H1 (cell line): Measurements from ENCODE around the gene PPP1R15B. TPM values are rescaled to one million over a fixed set of nuclear protein-coding genes. Genes with fewer than 3 reads are reported as not detected.

Source experiments
- CTCF ChIA-PET: fragments of 300-600 bp; sonication (Branson Sonifier 250); formaldehyde crosslinking; loops from one replicate; lab custom pipeline; 2021; ENCODE audit not compliant: partially characterized antibody; lab: Charles Lee
- POLR2A ChIA-PET: fragments of 300-600 bp; sonication (Branson Sonifier 250); formaldehyde crosslinking; loops from one replicate; lab custom pipeline; 2021; ENCODE audit warnings: inconsistent platforms; ENCODE audit not compliant: partially characterized antibody; lab: Charles Lee
- DNase-seq, 2 experiments: peaks; one replicate each; pipeline versions ENCODE4 v3.0.0 to v3.0.0-alpha.2; 2010 to 2022; ENCODE audit warnings: low spot score in 2 of 2, low read depth in 1 of 2, mixed read lengths in 1 of 2
- FAIRE-seq: peaks from 2 replicates; lab custom pipeline; 2011; peaks lifted over from hg19 to GRCh38; lab: Jason Lieb, UNC
- H2AFZ ChIP-seq: 2 replicates; pipeline ENCODE4 v1.8.1; 2012; ENCODE audit warnings: low read length, inconsistent platforms
- H2AK5ac ChIP-seq: 2 replicates; pipeline ENCODE4 v1.6.1; 2013; ENCODE audit warnings: low read depth, low read length
- H2BK120ac ChIP-seq: replicated peaks from 2 replicates; pipeline ENCODE3; 2013; ENCODE audit warnings: low read depth, low read length, inconsistent platforms
- H2BK12ac ChIP-seq: 2 replicates; pipeline ENCODE4 v1.6.1; 2013; ENCODE audit warnings: low read depth, low read length
- H2BK15ac ChIP-seq: 2 replicates; pipeline ENCODE4 v1.6.1; 2013; ENCODE audit warnings: low read length
- H2BK20ac ChIP-seq: 2 replicates; pipeline ENCODE4 v1.6.1; 2013; ENCODE audit warnings: low read length
- H2BK5ac ChIP-seq: 2 replicates; pipeline ENCODE4 v1.6.1; 2013; ENCODE audit warnings: low read depth, low read length
- H3K14ac ChIP-seq: 2 replicates; pipeline ENCODE4 v1.6.1; 2013; ENCODE audit warnings: inconsistent platforms; ENCODE audit not compliant: insufficient read length
- H3K18ac ChIP-seq: 2 replicates; pipeline ENCODE4 v1.6.1; 2013; ENCODE audit warnings: low read length; ENCODE audit errors: extremely low read depth
- H3K23ac ChIP-seq: 2 replicates; pipeline ENCODE4 v1.6.1; 2013; ENCODE audit warnings: inconsistent platforms; ENCODE audit not compliant: insufficient read length
- H3K23me2 ChIP-seq: 2 replicates; pipeline ENCODE4 v1.6.1; 2013; ENCODE audit warnings: low read depth, low read length
- H3K27ac ChIP-seq: 2 replicates; pipeline ENCODE4 v1.6.1; 2011; ENCODE audit warnings: low read depth, low read length, inconsistent platforms
- H3K27me3 ChIP-seq, 4 experiments: replicated peaks in 1 of 4; 1 replicate in 1 of 4; 2 replicates in 3 of 4; pipeline versions ENCODE4 v1.6.1 to v1.8.1; 2011 to 2013; ENCODE audit warnings: low read length in 3 of 4, mild to moderate bottlenecking in 3 of 4, inconsistent platforms in 2 of 4, mixed read lengths in 2 of 4, moderate library complexity in 1 of 4; ENCODE audit not compliant: control insufficient read depth in 3 of 4, insufficient read depth in 3 of 4; ENCODE audit errors: extremely low read depth in 1 of 4
- H3K36me3 ChIP-seq, 4 experiments: 2 replicates each; pipeline versions ENCODE4 v1.6.1 to v1.8.1; 2011 to 2013; ENCODE audit warnings: mild to moderate bottlenecking in 4 of 4, low read length in 3 of 4, moderate library complexity in 2 of 4, control low read depth in 1 of 4, inconsistent platforms in 1 of 4; ENCODE audit not compliant: insufficient read depth in 4 of 4, control insufficient read depth in 2 of 4
- H3K4ac ChIP-seq: replicated peaks from 2 replicates; pipeline ENCODE3; 2013; ENCODE audit warnings: low read length, low read depth, mixed read lengths, inconsistent platforms; ENCODE audit not compliant: insufficient read length
- H3K4me1 ChIP-seq, 4 experiments: replicated peaks in 1 of 4; 1 replicate in 1 of 4; 2 replicates in 3 of 4; pipeline versions ENCODE4 v1.6.1 to v1.8.1; 2011 to 2013; ENCODE audit warnings: low read length in 3 of 4, inconsistent platforms in 2 of 4, mixed read lengths in 1 of 4; ENCODE audit not compliant: insufficient read depth in 4 of 4, control insufficient read depth in 3 of 4
- H3K4me2 ChIP-seq, 2 experiments: 2 replicates each; pipeline versions ENCODE4 v1.6.1 to v1.8.1; 2011 to 2013; ENCODE audit warnings: low read depth in 2 of 2, low read length in 2 of 2, control low read depth in 1 of 2, inconsistent platforms in 1 of 2, mild to moderate bottlenecking in 1 of 2; ENCODE audit not compliant: insufficient read depth in 1 of 2
- H3K4me3 ChIP-seq, 4 experiments: fragments of 200-600, 300-600 bp in 1 of 4; sonication (generic), shearing (Covaris generic), sonication (Bioruptor Twin) in 1 of 4; 2 replicates each; pipeline versions ENCODE4 v1.5.1 to v1.8.1; 2011 to 2016; ENCODE audit warnings: low read length in 4 of 4, low read depth in 3 of 4, control low read depth in 2 of 4, inconsistent platforms in 2 of 4, mild to moderate bottlenecking in 2 of 4, mixed read lengths in 1 of 4, moderate library complexity in 1 of 4; ENCODE audit not compliant: insufficient read depth in 2 of 4; ENCODE audit errors: extremely low read depth in 1 of 4
- H3K56ac ChIP-seq: replicated peaks from 2 replicates; pipeline ENCODE3; 2013; ENCODE audit warnings: low read depth, mild to moderate bottlenecking, mixed read lengths, low read length, inconsistent platforms; ENCODE audit not compliant: insufficient read length
- H3K79me1 ChIP-seq: 2 replicates; pipeline ENCODE4 v1.6.1; 2013; ENCODE audit warnings: low read depth, low read length, control low read depth
- H3K79me2 ChIP-seq, 2 experiments: 2 replicates each; pipeline versions ENCODE4 v1.6.1 to v1.8.1; 2012 to 2013; ENCODE audit warnings: low read length in 2 of 2, mild to moderate bottlenecking in 2 of 2, inconsistent platforms in 1 of 2; ENCODE audit not compliant: insufficient read depth in 2 of 2, control insufficient read depth in 1 of 2
- H3K9ac ChIP-seq, 4 experiments: replicated peaks in 1 of 4; 1 replicate in 1 of 4; 2 replicates in 3 of 4; pipeline versions ENCODE4 v1.6.1 to v1.8.1; 2011 to 2013; ENCODE audit warnings: low read depth in 3 of 4, low read length in 3 of 4, control low read depth in 2 of 4, mild to moderate bottlenecking in 2 of 4, moderate library complexity in 2 of 4, inconsistent platforms in 1 of 4; ENCODE audit errors: extremely low read depth in 1 of 4
- H3K9me3 ChIP-seq, 2 experiments: 2 replicates each; pipeline versions ENCODE4 v1.6.1 to v1.8.1; 2012 to 2013; ENCODE audit warnings: mild to moderate bottlenecking in 2 of 2, moderate library complexity in 2 of 2, control low read depth in 1 of 2, inconsistent platforms in 1 of 2, low read depth in 1 of 2, low read length in 1 of 2, mixed read lengths in 1 of 2; ENCODE audit not compliant: insufficient read depth in 2 of 2
- H4K20me1 ChIP-seq, 2 experiments: replicated peaks in 1 of 2; 2 replicates each; pipeline versions ENCODE3 to v1.8.1; 2011 to 2013; ENCODE audit warnings: inconsistent platforms in 2 of 2, low read length in 2 of 2, mild to moderate bottlenecking in 1 of 2; ENCODE audit not compliant: insufficient read depth in 2 of 2, control insufficient read depth in 1 of 2
- H4K5ac ChIP-seq: 2 replicates; pipeline ENCODE4 v1.6.1; 2013; ENCODE audit warnings: low read length, low read depth, mixed read lengths, inconsistent platforms; ENCODE audit not compliant: insufficient read length
- H4K8ac ChIP-seq: 2 replicates; pipeline ENCODE4 v1.8.0; 2013; ENCODE audit warnings: mild to moderate bottlenecking, moderate library complexity, low read length, inconsistent platforms; ENCODE audit not compliant: insufficient read depth; ENCODE audit errors: extremely low read depth
- H4K91ac ChIP-seq: replicated peaks from 2 replicates; pipeline ENCODE3; 2013; ENCODE audit warnings: low read length, mixed read lengths, inconsistent platforms; ENCODE audit not compliant: insufficient read length
- CBX5 ChIP-seq: fragments of 300-800, 300-1000 bp; sonication (generic); IDR thresholded peaks from 2 replicates; pipeline ENCODE4 v1.7.1; 2016; ENCODE audit warnings: antibody characterized with exemption, low read length, low read depth
- CHD2 ChIP-seq: IDR thresholded peaks from 2 replicates; pipeline ENCODE4 v1.6.1; 2012; ENCODE audit warnings: low read length, improper control_type of control experiment
- FOSL1 ChIP-seq: IDR thresholded peaks from 2 replicates; pipeline ENCODE4 v1.6.1; 2011; ENCODE audit warnings: mild to moderate bottlenecking, low read depth, low read length, moderate library complexity; ENCODE audit not compliant: insufficient read depth
- HDAC2 ChIP-seq, 2 experiments: fragments of 300-600 bp in 1 of 2; sonication (generic) in 1 of 2; IDR thresholded peaks; 2 replicates each; pipeline ENCODE4 v1.6.1; 2011 to 2012; ENCODE audit warnings: low read depth in 2 of 2, low read length in 2 of 2, mild to moderate bottlenecking in 2 of 2, moderate library complexity in 2 of 2, borderline replicate concordance in 1 of 2, inconsistent platforms in 1 of 2
- JUND ChIP-seq: IDR thresholded peaks from 2 replicates; pipeline ENCODE4 v1.6.1; 2011; ENCODE audit warnings: mild to moderate bottlenecking, improper control_type of control experiment, low read length
- MAFK ChIP-seq: IDR thresholded peaks from 2 replicates; pipeline ENCODE4 v1.6.1; 2012; ENCODE audit warnings: low read depth, mild to moderate bottlenecking, improper control_type of control experiment, low read length
- RBBP5 ChIP-seq: IDR thresholded peaks from 2 replicates; pipeline ENCODE4 v1.7.1; 2012; ENCODE audit warnings: low read depth, mild to moderate bottlenecking, inconsistent platforms, low read length, moderate library complexity, borderline replicate concordance
- SP1 ChIP-seq: IDR thresholded peaks from 2 replicates; pipeline ENCODE4 v1.6.1; 2011; ENCODE audit warnings: low read depth, low read length
- SP2 ChIP-seq: IDR thresholded peaks from 2 replicates; pipeline ENCODE4 v1.6.1; 2012; ENCODE audit warnings: mild to moderate bottlenecking, low read length, inconsistent platforms
- SRF ChIP-seq: IDR thresholded peaks from 2 replicates; pipeline ENCODE4 v1.6.1; 2011; ENCODE audit warnings: mild to moderate bottlenecking, low read depth, low read length, moderate library complexity
- TAF7 ChIP-seq: optimal IDR thresholded peaks from 2 replicates; pipeline ENCODE3; 2011; ENCODE audit warnings: low read depth, mild to moderate bottlenecking, inconsistent platforms, low read length, moderate library complexity, borderline replicate concordance
- WGBS, 2 experiments: shearing (Covaris generic) in 1 of 2; methylation state at CpG; one replicate each; pipeline versions ENCODE4 v1.1.6 to v1.1.7; 2013 to 2015; ENCODE audit warnings: low lambda C conversion rate in 2 of 2, mixed read lengths in 2 of 2, inconsistent platforms in 1 of 2, low coverage in 1 of 2, missing lambda C conversion rate in 1 of 2; ENCODE audit not compliant: insufficient replicate concordance in 2 of 2, insufficient coverage in 1 of 2, insufficient read length in 1 of 2; ENCODE audit errors: extremely low coverage in 1 of 2, missing lambda C conversion rate in 1 of 2; 5-methylcytosine and 5-hydroxymethylcytosine counted together
- polyA plus RNA-seq, 7 experiments: library from polyadenylated mRNA; depleted of rRNA in 3 of 7; stranded (reverse) in 5 of 7; unstranded in 2 of 7; fragments of >200 nt in 5 of 7; fragments of 200-250 nt in 2 of 7; gene quantifications; 1 replicate in 5 of 7; 2 replicates in 1 of 7; 4 replicates in 1 of 7; pipeline versions ENCODE4 v1.2.1 to v1.2.3, GENCODE V29; 2011 to 2013; ENCODE audit warnings: missing spikeins in 2 of 7, mixed read lengths in 2 of 7
- total RNA-seq: library from RNA; stranded (reverse); fragmentation: NEBNext Ultra II Directional; extraction: Animal tissue kit (Norgen Biotek cat#: 25700); gene quantifications from 2 replicates; pipeline ENCODE4 v1.2.1, GENCODE V29; 2021
- TF ChIP-seq, protein P1 (sequence below): IDR thresholded peaks from 2 replicates; pipeline ENCODE4 v1.6.1; 2011; ENCODE audit warnings: low read depth, mild to moderate bottlenecking, low read length; ENCODE audit not compliant: insufficient read depth

The PPP1R15B gene
- total and polyA plus RNA-seq, 2 of the 8 experiments (the other 6 are each of a cell fraction or from before 2014, with no cell fraction given), result 14.4 to 72.2 TPM

DNA sequence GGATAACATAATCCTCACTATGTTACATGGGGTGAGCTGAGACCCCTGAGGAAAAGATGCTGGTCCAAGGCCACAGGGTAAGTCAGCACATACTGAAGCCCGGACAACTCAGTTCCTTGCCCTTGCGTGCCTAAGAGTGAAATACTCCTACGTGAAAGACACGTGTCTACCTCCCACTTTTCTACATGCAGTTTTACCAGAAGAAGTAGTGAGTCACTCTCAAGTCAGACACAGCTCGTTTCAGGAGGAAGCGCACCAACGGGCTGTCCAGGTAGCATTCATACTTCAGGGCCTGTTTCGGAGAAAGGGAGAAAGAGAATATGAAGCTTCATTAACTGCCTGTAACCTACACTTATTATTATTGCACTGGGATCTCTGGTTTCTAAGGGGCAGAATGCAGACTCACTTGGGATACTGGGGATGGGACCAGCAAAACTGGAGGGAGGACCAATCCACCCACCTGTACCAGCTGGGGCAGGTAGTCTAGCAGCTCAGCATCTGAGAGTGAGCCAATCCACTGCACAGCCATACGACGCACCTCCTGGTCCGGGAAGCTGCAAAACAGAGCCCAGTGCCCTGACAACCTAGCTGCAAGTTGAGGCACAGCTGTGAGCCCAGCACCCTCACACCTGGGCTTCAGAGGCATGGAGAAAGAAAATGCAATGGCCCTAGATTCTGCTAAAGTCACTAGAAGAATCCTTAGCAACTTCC, 32.4 kb upstream of the PPP1R15B start:
- Histone ChIP-seq H3K4me2 (no peak overlapping the region), H3K4ac (no peak overlapping the region), H4K20me1 (peaks cover 2 to 3% of the 10 kb centered on the region in 2 experiments), H3K27ac (no peak overlapping the region), H3K9me3 (no peaks in the 10 kb centered on the region), H2AFZ (no peak overlapping the region), H4K91ac (no peak overlapping the region), H3K79me1 (no peaks in the 10 kb centered on the region; the same call in 1 of the 2 replicates), H2BK12ac (no peak overlapping the region), H4K8ac (no peak overlapping the region), H3K23ac (no peak overlapping the region), H2BK20ac (no peak overlapping the region), H3K4me1 (peaks cover 0 to 6% (median 4%) of the 10 kb centered on the region in 4 experiments; a peak in 6 of 7 replicates), H3K36me3 (peaks cover 4 to 20% (median 9%) of the 10 kb centered on the region in 4 experiments; a peak in 7 of 8 replicates), H3K56ac (no peak overlapping the region), H2BK15ac (no peak overlapping the region), H2BK120ac (no peak overlapping the region), H3K14ac (no peak overlapping the region), H3K18ac (no peak overlapping the region), H4K5ac (no peak overlapping the region), H3K9ac (no peak overlapping the region), H3K27me3 (no peaks in the 10 kb centered on the region), H3K23me2 (no peaks in the 10 kb centered on the region), H2BK5ac (no peak overlapping the region), H3K4me3 (no peak overlapping the region), H3K79me2 (no peaks in the 10 kb centered on the region), H2AK5ac (no peak overlapping the region)
- 90% methylated on average over 11 of the region's 11 CpGs; no CpG with 5 or more reads in 1 of the 2 experiments for WGBS, 2 experiments
- ChIA-PET POLR2A (interaction anchor here (1.2 kb wide), 1 partner anchor 53 kb away, joined by 3 read pairs; no protein-coding TSS in a partner anchor), CTCF (interaction anchor here (0.5 to 47.3 kb wide), 6 partner anchors 13 to 71 kb away, joined by 3 to 2124 read pairs (median 8); partner anchors contain the start of genes MDM4 and PIK3C2B)
- no peak for FAIRE-seq
- no peak for DNase-seq
- TF ChIP-seq SP1, result no peak
- TF ChIP-seq, protein P1, sequence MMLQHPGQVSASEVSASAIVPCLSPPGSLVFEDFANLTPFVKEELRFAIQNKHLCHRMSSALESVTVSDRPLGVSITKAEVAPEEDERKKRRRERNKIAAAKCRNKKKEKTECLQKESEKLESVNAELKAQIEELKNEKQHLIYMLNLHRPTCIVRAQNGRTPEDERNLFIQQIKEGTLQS, result no peak
- no peak for TF ChIP-seq MAFK
- TF ChIP-seq FOSL1, result no peak
- TF ChIP-seq JUND, result no peak
- no peak for TF ChIP-seq CBX5
- TF ChIP-seq SP2, result no peak
- TF ChIP-seq TAF7, result no peak
- no peak for TF ChIP-seq CHD2
- TF ChIP-seq SRF, result no peak
- TF ChIP-seq RBBP5, result no peak
- no peak for TF ChIP-seq HDAC2 (IDR thresholded peaks at IDR 0.05; ENCODE audit: borderline replicate concordance in 1 of 2, low read depth in 2 of 2, low read length in 2 of 2)
